ENCODE results near the gene FAM107B. TPM values are rescaled to one million over a fixed set of nuclear protein-coding genes. Genes with fewer than 3 reads are reported as not detected.
A peak's percentile ranks its signal among the peaks of the same experiment; 100 is the strongest.

FAM107B gene
- total RNA-seq, 6 donors from 2014 or later = 44.0 to 136 (median 77.0) TPM

- peaks cover 18 to 30% (median 22%) of the 10 kb centered on the region in 4 donors for H3K4me1 ChIP-seq
Observed at GRCh38 chr10:14652067-14652466, 122.6 kb downstream of the FAM107B start.

DNA sequence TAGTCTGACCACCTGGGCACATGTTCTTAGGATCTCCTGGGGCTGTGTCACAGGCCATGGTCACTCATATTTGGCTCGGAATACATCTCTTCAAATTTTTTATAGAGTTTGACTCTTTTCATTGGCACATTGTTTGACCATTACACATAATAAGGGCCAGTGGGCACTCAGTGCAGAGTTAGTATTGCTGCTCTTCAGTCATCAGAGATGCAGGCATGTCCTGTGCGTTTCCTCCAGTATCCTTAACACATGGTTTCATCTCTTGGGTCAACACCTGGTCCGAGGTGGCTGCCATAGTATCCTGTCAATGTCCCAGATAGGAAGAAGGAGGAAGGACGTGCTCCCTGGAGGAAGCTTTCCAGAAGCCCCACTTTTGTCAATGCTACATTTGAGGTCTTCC is 125.0 kb downstream of the FAM107B start:
- Histone ChIP-seq H3K27me3 (no peaks in the 10 kb centered on the region), H3K4me1 (peaks cover 18 to 30% (median 22%) of the 10 kb centered on the region in 4 donors), H3K36me3 (no peaks in the 10 kb centered on the region), H3K27ac (no peak overlapping the region), H3K4me3 (no peak overlapping the region), H3K9me3 (no peaks in the 10 kb centered on the region)
- TF ChIP-seq CTCF (IDR thresholded peaks at IDR 0.05) = no peak
- no peak for TF ChIP-seq POLR2A (IDR thresholded peaks at IDR 0.05)
- no peak for TF ChIP-seq EP300 (IDR thresholded peaks at IDR 0.05)
- no peak for TF ChIP-seq POLR2AphosphoS5 (IDR thresholded peaks at IDR 0.05)
- DNase-seq = no peak
- 88 to 96% methylated on average over 4 of the region's 4 CpGs for WGBS, 2 donors
- no peak for ATAC-seq (ENCODE audit: low FRiP score in 2 of 2)

More at GRCh38 chr10:14652067-14652466, 122.6 kb downstream of the FAM107B start:
- Histone ChIP-seq H3K27me3 (no peaks in the 10 kb centered on the region), H3K9me3 (no peaks in the 10 kb centered on the region), H3K36me3 (no peaks in the 10 kb centered on the region), H3K27ac (no peak overlapping the region), H3K4me3 (no peak overlapping the region)
- WGBS, 2 donors = 97 to 98% methylated on average over 3 of the region's 3 CpGs
- no peak for ATAC-seq (ENCODE audit: low FRiP score in 2 of 2)
- DNase-seq = no peak
- TF ChIP-seq CTCF (IDR thresholded peaks at IDR 0.05) (no peak), EP300 (IDR thresholded peaks at IDR 0.05) (no peak), POLR2AphosphoS5 (IDR thresholded peaks at IDR 0.05) (no peak), POLR2A (IDR thresholded peaks at IDR 0.05) (no peak)

GRCh38 chr10:14648946-14649345 is 125.8 kb downstream of the FAM107B start:
- no peaks in the 10 kb centered on the region for H3K9me3 ChIP-seq
- H3K4me1 ChIP-seq = peaks cover 18 to 26% (median 20%) of the 10 kb centered on the region in 4 donors
- H3K4me3 ChIP-seq = no peak overlapping the region
- DNase-seq = no peak
- no peak for ATAC-seq (ENCODE audit: low FRiP score in 2 of 2)
- no peaks in the 10 kb centered on the region for H3K27me3 ChIP-seq
- WGBS, 2 donors = 87 to 93% methylated on average over 2 of the region's 2 CpGs
- no peaks in the 10 kb centered on the region for H3K36me3 ChIP-seq
- TF ChIP-seq EP300 (IDR thresholded peaks at IDR 0.05) (no peak), POLR2AphosphoS5 (IDR thresholded peaks at IDR 0.05) (no peak), CTCF (IDR thresholded peaks at IDR 0.05) (no peak), POLR2A (IDR thresholded peaks at IDR 0.05) (no peak)
- peak overlapping the region in 2 of 4 donors; percentile 34 to 72 for H3K27ac ChIP-seq

GRCh38 chr10:14648005-14648765 is 126.5 kb downstream of the FAM107B start:
- DNase-seq (peak in 1 of 2 donors; percentile 80), ATAC-seq (ENCODE audit: low FRiP score in 2 of 2) (peak; percentile 89 to 95)
- Histone ChIP-seq H3K4me3 (peak overlapping the region in 2 of 4 donors; percentile 15 to 17), H3K27ac (peak overlapping the region; percentile 34 to 72 (median 52)), H3K27me3 (no peaks in the 10 kb centered on the region), H3K9me3 (no peaks in the 10 kb centered on the region), H3K4me1 (peaks cover 10 to 18% (median 13%) of the 10 kb centered on the region in 4 donors), H3K36me3 (no peaks in the 10 kb centered on the region)
- no peak for TF ChIP-seq CTCF (IDR thresholded peaks at IDR 0.05)
- TF ChIP-seq POLR2A (IDR thresholded peaks at IDR 0.05) = no peak
- TF ChIP-seq POLR2AphosphoS5 (IDR thresholded peaks at IDR 0.05) = peak in 1 of 2 donors; percentile 14
- WGBS, 2 donors = 14 to 16% methylated on average over 15 of the region's 15 CpGs
